ENCODE data around the gene CTNNA2. TPM values are rescaled to one million over a fixed set of nuclear protein-coding genes. Genes with fewer than 3 reads are reported as not detected.

Gene CTNNA2
- total RNA-seq, 1 donor from 2014 or later, result not detected

DNA sequence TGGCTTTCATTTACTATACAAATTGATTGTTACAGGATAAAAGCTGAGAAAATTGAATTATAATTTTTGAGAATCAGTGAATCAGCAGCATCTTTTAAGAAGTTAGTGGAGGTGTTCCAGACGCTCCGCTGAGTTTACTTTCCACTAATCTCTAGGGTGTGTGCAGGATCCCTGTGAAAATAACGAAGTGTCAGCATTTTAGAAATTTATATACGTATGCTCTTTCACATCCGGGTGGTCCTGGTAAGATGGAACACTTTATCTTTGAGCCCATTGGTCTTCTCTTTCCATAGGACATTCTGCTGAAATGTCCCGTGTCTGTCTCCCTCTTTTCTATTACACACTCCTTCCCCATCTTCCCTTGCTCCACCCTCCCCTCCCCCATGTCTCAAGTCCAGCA, 1060.3 kb downstream of the CTNNA2 start:
- no peak for DNase-seq (ENCODE audit: extremely low read depth, low read depth, low spot score)

- no peak for DNase-seq (ENCODE audit: extremely low read depth, low read depth, low spot score)
Measured at GRCh38 chr2:80573950-80574349, 1061.1 kb downstream of the CTNNA2 start.

DNA sequence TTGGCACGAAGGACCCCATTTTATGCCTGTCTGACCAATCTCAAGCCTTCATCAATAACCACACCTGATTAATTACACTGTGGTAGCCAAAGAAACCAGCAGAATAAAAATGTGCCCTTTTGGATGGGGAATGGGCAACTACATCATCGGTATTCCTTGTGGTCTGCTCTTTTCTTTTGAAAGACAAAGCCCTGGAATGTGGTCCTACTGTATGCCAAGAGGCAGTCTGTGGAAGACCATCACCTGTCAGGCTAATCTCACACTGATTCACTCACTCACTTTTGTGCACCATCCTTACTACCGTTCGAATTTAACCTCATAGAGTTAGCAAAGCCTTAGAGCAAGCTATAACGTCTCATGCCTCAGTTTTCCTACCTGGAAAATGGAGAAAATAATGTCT, 1066.9 kb downstream of the CTNNA2 start:
- DNase-seq (ENCODE audit: extremely low read depth, low read depth, low spot score), result no peak

- no peak for DNase-seq (ENCODE audit: extremely low read depth, low read depth, low spot score)
Measured at GRCh38 chr2:80591233-80591632, 1078.4 kb downstream of the CTNNA2 start.

GRCh38 chr2:80592106-80592505, 1079.3 kb downstream of the CTNNA2 start:
- DNase-seq (ENCODE audit: extremely low read depth, low read depth, low spot score), result no peak

DNA sequence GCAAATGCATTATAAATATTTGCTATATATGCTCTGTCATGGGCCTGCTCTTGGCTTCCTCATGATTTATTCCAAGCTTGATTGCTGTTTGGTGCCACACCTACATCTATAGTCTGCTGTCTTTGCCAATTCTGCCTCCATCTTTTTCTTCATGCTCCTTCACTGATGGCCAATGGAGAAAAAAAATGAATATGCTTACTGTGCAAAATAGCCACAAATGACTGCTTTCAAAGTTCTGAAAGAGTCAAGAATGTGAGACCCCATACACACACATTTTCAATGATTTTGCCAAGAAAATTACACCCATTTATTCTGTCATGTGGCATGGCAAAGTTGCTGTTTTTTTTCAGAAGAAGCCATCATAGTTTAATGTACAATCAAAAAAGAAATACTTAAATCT, 1097.3 kb downstream of the CTNNA2 start:
- DNase-seq (ENCODE audit: extremely low read depth, low read depth, low spot score), result no peak

DNA sequence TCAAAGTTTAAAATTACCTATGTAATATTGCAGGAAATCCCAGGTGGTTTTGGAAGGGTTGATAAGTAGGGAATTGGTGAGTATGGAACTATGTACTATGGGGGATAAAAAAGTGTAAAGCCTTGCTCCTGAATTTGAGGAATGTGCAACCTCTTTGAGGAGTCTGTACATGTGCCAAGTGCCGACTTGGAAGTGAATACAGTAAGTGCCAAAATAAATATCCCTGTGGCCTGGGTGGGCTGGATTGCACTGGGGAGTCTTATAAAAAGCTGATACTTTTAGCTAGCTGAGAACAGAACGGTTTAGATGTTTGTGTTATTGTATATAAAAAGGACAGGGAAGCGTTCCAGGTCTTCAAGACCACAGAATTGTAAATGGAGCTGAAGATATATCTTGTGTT, 1108.8 kb downstream of the CTNNA2 start:
- no peak for DNase-seq (ENCODE audit: extremely low read depth, low read depth, low spot score)

- DNase-seq (ENCODE audit: extremely low read depth, low read depth, low spot score), result no peak
Measured at GRCh38 chr2:80624062-80624461, 1111.2 kb downstream of the CTNNA2 start.

GRCh38 chr2:80634590-80634989, 1121.7 kb downstream of the CTNNA2 start:
- no peak for DNase-seq (ENCODE audit: extremely low read depth, low read depth, low spot score)

DNA sequence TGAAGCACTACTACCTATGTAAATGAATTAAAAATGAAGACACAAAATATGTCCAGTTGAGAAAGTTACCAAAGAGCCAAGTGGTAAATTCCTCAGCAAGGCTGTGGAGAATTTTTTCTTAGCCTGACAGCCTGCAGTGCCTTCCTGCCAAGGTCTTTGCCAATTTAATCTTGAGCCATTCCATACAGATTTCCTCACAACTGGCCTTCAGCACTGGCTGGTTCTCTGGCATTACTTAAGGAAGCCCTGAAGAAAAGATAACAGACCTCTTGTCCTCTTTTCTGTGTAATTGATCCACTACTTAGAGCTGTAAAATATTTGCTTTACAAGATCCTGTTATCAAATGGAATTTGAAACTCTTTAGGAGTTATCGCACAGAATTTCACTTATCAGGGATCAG, 1125.9 kb downstream of the CTNNA2 start:
- DNase-seq (ENCODE audit: extremely low read depth, low read depth, low spot score), result no peak

DNA sequence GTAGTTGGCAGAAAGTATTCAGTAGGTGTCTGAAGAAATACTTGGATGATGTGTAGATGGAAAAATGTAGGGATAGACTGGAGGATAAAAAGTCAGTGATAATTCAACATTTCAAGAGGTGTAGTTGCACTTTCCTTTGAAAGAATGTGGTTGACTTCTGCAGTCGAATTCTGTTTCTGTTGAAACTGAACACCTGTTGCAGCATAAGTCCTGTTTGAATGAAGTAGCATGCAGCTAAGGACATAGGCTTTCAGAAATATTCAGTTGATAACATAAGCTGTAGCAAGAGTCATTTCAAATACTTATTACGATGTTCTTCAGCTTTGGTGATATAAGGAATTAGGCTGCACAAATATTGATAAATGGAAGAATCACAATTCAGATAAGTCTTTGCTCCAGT, 1129.6 kb downstream of the CTNNA2 start:
- DNase-seq (ENCODE audit: extremely low read depth, low read depth, low spot score), result no peak

GRCh38 chr2:80643598-80643997, 1130.7 kb downstream of the CTNNA2 start:
- DNase-seq (ENCODE audit: extremely low read depth, low read depth, low spot score), result no peak

DNA sequence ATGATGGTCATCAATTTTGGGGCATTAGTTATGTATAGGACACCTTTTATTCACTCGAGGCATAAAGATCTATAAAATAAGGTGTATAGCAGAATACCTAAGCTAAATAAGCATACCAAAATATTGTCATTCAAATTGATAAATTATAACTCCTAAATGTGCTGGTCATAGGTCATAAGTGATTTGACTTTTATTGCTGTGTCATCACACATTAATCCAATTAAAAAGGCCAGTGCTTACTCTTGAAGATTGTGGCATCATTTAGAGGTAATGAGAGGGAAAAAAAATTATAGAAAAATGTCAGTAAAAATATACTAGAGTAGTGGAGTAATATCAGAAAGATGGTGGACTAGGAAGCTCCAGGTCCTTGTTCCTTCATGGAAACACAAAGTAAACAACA, 1138.6 kb downstream of the CTNNA2 start:
- no peak for DNase-seq (ENCODE audit: extremely low read depth, low read depth, low spot score)

GRCh38 chr2:80655265-80655664, 1142.4 kb downstream of the CTNNA2 start:
- no peak for DNase-seq (ENCODE audit: extremely low read depth, low read depth, low spot score)

DNA sequence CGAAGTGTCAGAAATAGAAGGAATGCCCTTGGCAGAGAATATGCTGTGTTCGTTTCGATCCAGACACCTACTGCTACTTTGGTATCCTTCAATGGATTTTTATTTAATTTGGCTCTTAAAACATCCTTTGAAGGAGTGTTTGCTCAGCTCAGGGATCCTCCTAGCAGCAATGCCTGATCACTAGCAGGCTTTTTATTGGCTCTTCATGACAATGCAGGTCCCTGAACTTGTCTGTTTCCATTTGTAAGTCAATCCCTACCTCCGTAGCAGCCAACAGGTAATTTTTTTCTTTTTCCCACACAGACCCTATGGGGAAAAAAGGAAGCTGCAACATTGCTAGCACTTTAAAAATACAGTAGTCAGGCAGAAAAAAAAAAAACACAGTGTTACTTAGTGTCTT, 1157.9 kb downstream of the CTNNA2 start:
- DNase-seq (ENCODE audit: extremely low read depth, low read depth, low spot score), result no peak

DNA sequence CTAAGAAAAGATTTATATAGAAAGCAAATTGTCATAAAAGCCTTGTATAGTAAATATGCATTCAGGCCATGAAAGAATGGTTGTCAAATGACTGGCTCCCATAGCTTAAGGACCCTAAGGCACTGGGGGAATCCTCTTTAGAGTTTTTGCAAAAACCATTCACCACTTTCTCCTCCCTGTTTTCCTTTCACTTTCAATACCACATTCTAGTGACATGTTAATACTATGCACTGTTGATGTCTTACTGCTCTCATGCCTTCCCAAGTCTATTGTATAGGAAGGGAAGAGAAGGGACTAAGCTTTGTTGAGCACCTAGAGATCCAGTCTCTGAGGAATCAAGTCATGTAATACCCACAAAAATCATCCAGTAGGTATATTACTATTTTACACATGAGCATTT, 1174.7 kb downstream of the CTNNA2 start:
- no peak for DNase-seq (ENCODE audit: extremely low read depth, low read depth, low spot score)

DNA sequence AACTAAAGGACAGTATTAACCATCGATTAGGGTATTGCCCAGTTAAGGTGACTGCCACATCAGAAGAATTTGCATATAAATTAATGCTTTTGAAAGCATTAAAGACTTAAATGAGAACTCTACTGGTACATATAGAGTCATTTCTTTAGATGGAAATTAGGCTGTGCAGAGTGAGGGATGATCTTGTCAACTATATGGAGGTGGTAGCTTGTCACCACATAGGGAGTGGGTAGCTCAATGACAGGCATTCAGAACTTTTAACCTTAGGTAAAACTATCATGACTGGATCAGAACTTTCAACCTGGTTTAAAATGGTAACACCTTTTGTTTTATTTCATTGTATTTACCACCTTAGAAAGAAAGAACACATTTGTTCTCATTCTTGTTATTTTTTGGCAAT, 1176.3 kb downstream of the CTNNA2 start:
- no peak for DNase-seq (ENCODE audit: extremely low read depth, low read depth, low spot score)
